GM19328 (cell line): Measurements from ENCODE around the gene SBF2.

ENCODE experiments used
- ATAC-seq: cut with Tn5 transposase; IDR thresholded peaks from one replicate; pipeline ENCODE4 v1.9.1; 2021; ENCODE audit warnings: mild to moderate bottlenecking, moderate library complexity; ENCODE audit not compliant: unreplicated experiment

The SBF2 gene

DNA sequence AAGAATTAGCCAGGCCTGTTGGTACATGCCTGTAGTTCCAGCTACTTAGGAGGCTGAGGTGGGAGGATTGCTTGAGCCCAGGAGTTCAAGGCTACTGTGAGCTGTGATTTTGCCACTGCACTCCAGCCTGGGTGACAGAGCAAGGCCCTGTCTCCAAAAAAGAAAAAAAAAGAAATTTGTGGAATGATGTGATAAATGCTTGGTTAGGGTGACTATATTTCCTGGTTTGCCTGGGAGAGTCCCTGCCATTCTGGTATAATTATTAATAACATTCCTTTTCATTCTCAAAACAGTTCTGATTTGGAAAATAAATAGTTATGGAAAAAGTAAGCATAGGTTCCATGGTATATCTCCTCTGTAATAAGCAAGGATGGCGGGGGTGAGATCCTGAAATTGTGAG is 555.3 kb downstream of the SBF2 start:
- no peak for ATAC-seq

DNA sequence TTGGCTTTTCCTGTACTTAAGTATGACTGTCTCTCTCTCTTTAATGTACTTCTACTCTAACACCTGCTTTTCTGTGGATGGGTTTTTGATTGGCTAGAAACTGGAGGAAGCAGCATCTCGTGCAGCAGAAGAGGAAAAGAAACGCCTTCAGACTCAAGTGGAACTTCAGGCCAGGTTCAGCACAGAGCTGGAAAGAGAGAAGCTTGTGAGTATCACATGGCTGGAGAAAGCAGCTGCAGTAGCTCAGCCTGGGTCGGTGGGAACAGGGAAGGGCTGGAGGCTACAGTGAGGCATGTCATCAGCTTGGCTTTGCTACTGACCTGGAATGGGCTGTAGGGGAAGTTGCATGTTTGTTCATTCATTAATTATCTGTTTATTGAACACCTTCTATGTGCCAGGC is 555.9 kb downstream of the SBF2 start:
- ATAC-seq: no peak

- ATAC-seq: no peak
Measured at GRCh38 chr11:9736365-9736764, 557.7 kb downstream of the SBF2 start.

DNA sequence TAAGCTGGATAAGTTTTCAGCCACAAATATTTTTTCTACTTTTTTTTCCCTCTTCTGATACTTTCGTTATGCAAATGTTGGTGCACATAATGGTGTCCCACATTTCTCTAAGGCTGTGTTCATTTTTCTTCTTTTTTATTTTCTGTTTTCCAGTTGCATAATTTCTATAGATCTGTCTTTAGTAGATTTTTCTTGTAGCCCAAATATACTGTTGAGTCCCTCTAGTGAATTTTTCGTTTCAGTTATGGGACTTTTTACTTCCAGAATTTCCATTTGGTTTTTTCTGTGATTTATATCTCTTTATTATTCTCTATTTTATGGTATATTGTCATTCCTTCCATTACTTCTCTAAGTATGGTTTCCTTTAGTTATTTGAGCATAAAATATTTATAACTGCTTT is 558.1 kb downstream of the SBF2 start:
- no peak for ATAC-seq

DNA sequence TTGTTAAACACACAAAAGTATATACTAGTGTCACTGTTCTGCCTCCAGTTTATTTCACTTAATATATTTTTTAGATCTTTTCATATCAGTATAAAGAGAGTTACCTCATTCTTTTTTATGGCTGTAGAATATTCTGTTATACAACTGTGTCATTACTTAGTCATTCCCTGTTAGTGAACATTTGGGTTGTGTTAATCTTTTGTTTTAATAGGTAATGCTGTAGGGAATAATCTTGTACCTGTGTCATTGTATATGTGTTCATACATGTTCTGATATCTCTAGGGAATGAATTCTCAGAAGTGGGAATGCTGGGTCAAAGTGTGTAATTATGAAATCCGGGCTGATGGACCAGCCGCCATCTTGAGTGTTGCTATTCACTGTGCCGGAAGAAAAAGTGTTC is 558.8 kb downstream of the SBF2 start:
- ATAC-seq: no peak

DNA sequence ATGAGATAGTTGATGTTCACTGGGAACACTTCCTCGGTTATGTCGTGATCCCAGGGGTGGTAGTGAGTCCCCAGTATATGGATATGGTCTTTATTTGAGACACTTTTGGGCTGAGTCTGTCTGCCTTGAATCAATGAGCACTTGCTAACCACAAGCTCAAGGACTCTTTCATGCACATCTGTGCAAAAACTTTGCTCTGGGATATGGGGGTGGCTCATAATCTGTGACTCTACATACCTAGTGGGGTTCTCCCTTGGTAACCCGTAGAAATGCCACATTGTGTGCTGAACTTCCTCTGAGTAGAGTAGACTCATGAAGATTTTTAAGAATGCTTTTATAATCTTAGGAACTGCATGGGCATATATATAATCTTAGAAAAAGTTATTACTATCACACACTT is 560.8 kb downstream of the SBF2 start:
- no peak for ATAC-seq

GRCh38 chr11:9732453-9732852 is 561.6 kb downstream of the SBF2 start:
- no peak for ATAC-seq

- no peak for ATAC-seq
Measured at GRCh38 chr11:9731256-9731655, 562.8 kb downstream of the SBF2 start.
